ENCODE data around the gene GABARAPL1. TPM values are rescaled to one million over a fixed set of nuclear protein-coding genes. Genes with fewer than 3 reads are reported as not detected.
"Not testable (repeated sequence)": the region's sequence is repeated elsewhere in the genome, so short reads cannot be mapped to it uniquely, and the experiment has no call there.

GABARAPL1 gene
- total RNA-seq, 1 experiment from 2014 or later, result 54.8 TPM

- TF ChIP-seq, protein P1, sequence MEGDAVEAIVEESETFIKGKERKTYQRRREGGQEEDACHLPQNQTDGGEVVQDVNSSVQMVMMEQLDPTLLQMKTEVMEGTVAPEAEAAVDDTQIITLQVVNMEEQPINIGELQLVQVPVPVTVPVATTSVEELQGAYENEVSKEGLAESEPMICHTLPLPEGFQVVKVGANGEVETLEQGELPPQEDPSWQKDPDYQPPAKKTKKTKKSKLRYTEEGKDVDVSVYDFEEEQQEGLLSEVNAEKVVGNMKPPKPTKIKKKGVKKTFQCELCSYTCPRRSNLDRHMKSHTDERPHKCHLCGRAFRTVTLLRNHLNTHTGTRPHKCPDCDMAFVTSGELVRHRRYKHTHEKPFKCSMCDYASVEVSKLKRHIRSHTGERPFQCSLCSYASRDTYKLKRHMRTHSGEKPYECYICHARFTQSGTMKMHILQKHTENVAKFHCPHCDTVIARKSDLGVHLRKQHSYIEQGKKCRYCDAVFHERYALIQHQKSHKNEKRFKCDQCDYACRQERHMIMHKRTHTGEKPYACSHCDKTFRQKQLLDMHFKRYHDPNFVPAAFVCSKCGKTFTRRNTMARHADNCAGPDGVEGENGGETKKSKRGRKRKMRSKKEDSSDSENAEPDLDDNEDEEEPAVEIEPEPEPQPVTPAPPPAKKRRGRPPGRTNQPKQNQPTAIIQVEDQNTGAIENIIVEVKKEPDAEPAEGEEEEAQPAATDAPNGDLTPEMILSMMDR (IDR thresholded peaks at IDR 0.05; ENCODE audit: unreplicated experiment), result no peak
- DNase-seq, result no peak
- Mint-ChIP-seq H3K27ac (ENCODE audit: unreplicated experiment) (no peak overlapping the region), H3K36me3 (ENCODE audit: insufficient read depth, unreplicated experiment) (no peaks in the 10 kb centered on the region), H3K4me3 (ENCODE audit: low read depth, unreplicated experiment) (no peak overlapping the region), H3K27me3 (ENCODE audit: unreplicated experiment) (peaks cover 18% of the 10 kb centered on the region), H3K4me1 (ENCODE audit: low read depth, unreplicated experiment) (no peaks in the 10 kb centered on the region), H3K9me3 (ENCODE audit: low read depth, unreplicated experiment) (no peaks in the 10 kb centered on the region)
- no TSS peak for BruUV-seq (replicated peaks)
- intact Hi-C loops (cut with micrococcal nuclease; ENCODE audit: unreplicated experiment), result no loop called here
- CTCF ChIA-PET, result no interaction called here
Measured at GRCh38 chr12:10197879-10198278, 14.8 kb upstream of the GABARAPL1 start.

DNA sequence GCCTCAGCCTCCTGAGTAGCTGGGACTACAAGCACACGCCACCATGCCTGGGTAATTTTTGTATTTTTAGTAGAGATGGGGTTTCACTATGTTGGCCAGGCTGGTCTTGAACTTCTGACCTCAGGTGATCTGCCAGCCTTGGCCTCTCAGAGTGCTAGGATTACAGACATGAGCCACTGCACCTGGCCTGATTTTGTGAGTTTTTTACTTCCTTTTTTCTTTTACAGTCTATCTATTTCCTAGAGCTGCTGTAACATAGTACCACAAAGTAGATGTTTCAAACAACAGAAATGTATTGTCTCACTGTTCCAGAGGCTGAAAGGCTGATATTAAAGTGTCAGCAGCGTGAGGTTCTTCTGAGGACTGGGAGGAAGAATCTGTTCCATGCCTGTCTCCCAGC, 8.2 kb upstream of the GABARAPL1 start:
- not testable (repeated sequence) for H3K4me1 Mint-ChIP-seq (ENCODE audit: low read depth, unreplicated experiment); BruUV-seq (replicated peaks)

GRCh38 chr12:10205220-10205807, 7.4 kb upstream of the GABARAPL1 start:
- no TSS peak for BruUV-seq (replicated peaks)
- CTCF ChIA-PET, result no interaction called here
- H3K9me3 Mint-ChIP-seq (ENCODE audit: low read depth, unreplicated experiment), result no peaks in the 10 kb centered on the region
- TF ChIP-seq, protein P1 (IDR thresholded peaks at IDR 0.05; ENCODE audit: unreplicated experiment), result no peak
- no peaks in the 10 kb centered on the region for H3K36me3 Mint-ChIP-seq (ENCODE audit: insufficient read depth, unreplicated experiment)
- DNase-seq, result no peak
- no peaks in the 10 kb centered on the region for H3K4me1 Mint-ChIP-seq (ENCODE audit: low read depth, unreplicated experiment)
- H3K27me3 Mint-ChIP-seq (ENCODE audit: unreplicated experiment), result no peaks in the 10 kb centered on the region
- H3K27ac Mint-ChIP-seq (ENCODE audit: unreplicated experiment), result no peak overlapping the region
- H3K4me3 Mint-ChIP-seq (ENCODE audit: low read depth, unreplicated experiment), result no peak overlapping the region
- intact Hi-C loops (cut with micrococcal nuclease; ENCODE audit: unreplicated experiment), result no loop called here

More for the DNA sequence above, 8.2 kb upstream of the GABARAPL1 start:
- H3K4me3 Mint-ChIP-seq (ENCODE audit: low read depth, unreplicated experiment); DNase-seq; H3K36me3 Mint-ChIP-seq (ENCODE audit: insufficient read depth, unreplicated experiment); H3K27me3 Mint-ChIP-seq (ENCODE audit: unreplicated experiment); intact Hi-C loops (cut with micrococcal nuclease; ENCODE audit: unreplicated experiment); CTCF ChIA-PET; H3K9me3 Mint-ChIP-seq (ENCODE audit: low read depth, unreplicated experiment); H3K27ac Mint-ChIP-seq (ENCODE audit: unreplicated experiment): not testable (repeated sequence)

DNA sequence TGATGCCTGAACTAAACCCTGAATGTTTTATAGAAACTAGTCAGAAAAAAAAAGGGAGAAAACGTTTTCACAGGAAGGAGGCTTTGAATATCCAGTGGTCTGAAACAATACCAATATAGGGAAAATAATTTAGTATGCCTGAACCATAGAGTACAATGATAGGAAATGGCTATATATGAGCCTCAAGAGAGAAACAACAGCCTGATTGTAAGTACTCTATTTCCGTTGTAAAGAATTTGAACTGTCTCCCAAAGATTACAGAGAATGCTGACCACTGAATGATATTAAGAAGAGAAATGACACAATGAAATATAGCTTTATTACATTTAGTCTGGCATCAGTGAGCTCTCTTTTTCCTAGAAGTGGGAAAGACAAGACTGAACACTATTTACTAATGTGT, 5.5 kb upstream of the GABARAPL1 start:
- BruUV-seq (replicated peaks), result no TSS peak
- peaks cover 9% of the 10 kb centered on the region for H3K36me3 Mint-ChIP-seq (ENCODE audit: insufficient read depth, unreplicated experiment)
- no peaks in the 10 kb centered on the region for H3K27me3 Mint-ChIP-seq (ENCODE audit: unreplicated experiment)

GRCh38 chr12:10210225-10210624, 2.5 kb upstream of the GABARAPL1 start:
- Mint-ChIP-seq H3K36me3 (ENCODE audit: insufficient read depth, unreplicated experiment) (peaks cover 39% of the 10 kb centered on the region), H3K27me3 (ENCODE audit: unreplicated experiment) (no peaks in the 10 kb centered on the region), H3K27ac (ENCODE audit: unreplicated experiment) (no peak overlapping the region), H3K9me3 (ENCODE audit: low read depth, unreplicated experiment) (no peaks in the 10 kb centered on the region), H3K4me1 (ENCODE audit: low read depth, unreplicated experiment) (peaks cover 3% of the 10 kb centered on the region), H3K4me3 (ENCODE audit: low read depth, unreplicated experiment) (no peak overlapping the region)
- intact Hi-C loops (cut with micrococcal nuclease; ENCODE audit: unreplicated experiment), result no loop called here
- CTCF ChIA-PET, result no interaction called here
- no TSS peak for BruUV-seq (replicated peaks)
- DNase-seq, result no peak
- TF ChIP-seq, protein P1 (IDR thresholded peaks at IDR 0.05; ENCODE audit: unreplicated experiment), result no peak

More for the DNA sequence above, 5.5 kb upstream of the GABARAPL1 start:
- Mint-ChIP-seq H3K4me3 (ENCODE audit: low read depth, unreplicated experiment) (no peak overlapping the region), H3K9me3 (ENCODE audit: low read depth, unreplicated experiment) (no peaks in the 10 kb centered on the region), H3K27ac (ENCODE audit: unreplicated experiment) (no peak overlapping the region), H3K4me1 (ENCODE audit: low read depth, unreplicated experiment) (no peaks in the 10 kb centered on the region)
- CTCF ChIA-PET, result interaction anchor here (0.5 kb wide), 1 partner anchor 18 kb away, joined by 5 read pairs; no protein-coding TSS in a partner anchor
- TF ChIP-seq, protein P1 (IDR thresholded peaks at IDR 0.05; ENCODE audit: unreplicated experiment), result no peak
- DNase-seq, result no peak
- intact Hi-C loops (cut with micrococcal nuclease; ENCODE audit: unreplicated experiment), result no loop called here

Data from Calu3 (cell line).